Natural killer cell treated with Interleukin-12 subunit alpha and Interleukin-12 subunit beta and Interleukin-15 and Interleukin-18, amount 100 ng/mL, for 72 hours (primary cell): ENCODE measurements around the gene SGO2. TPM values are rescaled to one million over a fixed set of nuclear protein-coding genes. Genes with fewer than 3 reads are reported as not detected.
"Not testable (repeated sequence)": the region's sequence is repeated elsewhere in the genome, so short reads cannot be mapped to it uniquely, and the experiment has no call there.

ENCODE experiments used
- ATAC-seq, 2 donors: fragments of 150-1000 bp; cut with Tn5 transposase in 1 of 2; sonication (Bioruptor Pico), chemical (Tn5 transposase) in 1 of 2; 2 replicates each; pipeline ENCODE4 v1.10.0; 2021
- DNase-seq: peaks from one replicate; pipeline ENCODE4 v3.0.0; 2022; ENCODE audit warnings: low spot score
- H3K27ac Mint-ChIP-seq, 2 donors: 1 replicate in 1 of 2; 2 replicates in 1 of 2; pipeline ENCODE4 v1.8.0; 2022; ENCODE audit warnings: mixed read lengths in 2 of 2, mild to moderate bottlenecking in 1 of 2, moderate library complexity in 1 of 2
- H3K27me3 Mint-ChIP-seq, 2 donors: 1 replicate in 1 of 2; 2 replicates in 1 of 2; pipeline ENCODE4 v1.8.0; 2022; ENCODE audit warnings: mixed read lengths in 2 of 2
- H3K36me3 Mint-ChIP-seq: one replicate; pipeline ENCODE4 v1.8.0; 2022; ENCODE audit warnings: mixed read lengths
- H3K4me1 Mint-ChIP-seq, 2 donors: 1 replicate in 1 of 2; 2 replicates in 1 of 2; pipeline ENCODE4 v1.8.0; 2022; ENCODE audit warnings: low read depth in 2 of 2, mixed read lengths in 2 of 2, mild to moderate bottlenecking in 1 of 2
- H3K4me3 Mint-ChIP-seq: one replicate; pipeline ENCODE4 v1.8.0; 2022; ENCODE audit warnings: mixed read lengths
- H3K9me3 Mint-ChIP-seq: 2 replicates; pipeline ENCODE4 v1.8.0; 2022; ENCODE audit warnings: mixed read lengths
- total RNA-seq, 2 donors: library from RNA; stranded (reverse); gene quantifications; one replicate each; pipeline ENCODE4 v1.2.3, GENCODE V29; 2022

The SGO2 gene
- total RNA-seq, 2 donors from 2014 or later: 18.2 to 31.0 TPM

DNA sequence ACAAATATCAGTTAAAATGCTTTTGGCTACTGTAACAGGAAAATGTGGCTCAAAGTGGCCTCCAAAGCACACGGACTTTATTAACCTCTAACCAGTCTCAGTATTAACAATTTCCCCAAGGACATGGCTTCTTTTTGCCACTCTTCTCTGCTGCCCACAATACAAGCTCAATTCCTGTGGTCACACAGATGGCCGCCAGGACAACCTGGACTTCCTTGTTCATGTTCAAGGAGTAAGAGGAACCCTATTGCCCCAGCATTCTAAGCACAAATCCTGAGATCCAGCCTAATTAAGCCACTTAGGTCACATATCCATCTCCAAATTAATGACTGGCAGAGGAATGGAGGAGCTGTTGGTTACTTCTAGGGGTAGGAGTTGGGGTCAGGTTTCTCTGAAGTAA lies 98.0 kb downstream of the SGO2 start:
- H3K27ac Mint-ChIP-seq: no peak overlapping the region
- ATAC-seq (no peak), DNase-seq (no peak)
- H3K4me3 Mint-ChIP-seq: no peak overlapping the region
- no peaks in the 10 kb centered on the region for H3K36me3 Mint-ChIP-seq
- no peaks in the 10 kb centered on the region for H3K4me1 Mint-ChIP-seq
- H3K27me3 Mint-ChIP-seq: peaks cover 6 to 22% of the 10 kb centered on the region in 2 donors
- H3K9me3 Mint-ChIP-seq: no peaks in the 10 kb centered on the region

DNA sequence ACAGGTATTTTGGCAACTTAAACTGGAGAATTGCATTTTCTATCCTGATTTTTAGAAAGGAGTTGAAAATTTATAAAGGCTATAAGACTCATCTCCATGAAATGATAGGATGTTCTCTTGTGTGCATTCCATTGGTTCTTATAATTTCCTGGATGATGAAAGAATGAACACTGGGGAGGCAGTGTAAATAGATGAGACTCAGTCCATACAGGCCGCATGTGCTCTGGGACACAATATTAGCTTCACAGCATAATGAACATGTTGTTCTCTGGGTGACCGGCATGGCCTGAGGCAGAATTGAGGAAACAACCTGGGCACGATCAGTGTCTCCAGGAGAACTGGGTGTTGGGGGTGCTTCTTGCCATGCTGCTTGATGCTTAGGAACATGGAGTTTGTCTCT lies 98.7 kb downstream of the SGO2 start:
- Mint-ChIP-seq H3K4me1 (no peaks in the 10 kb centered on the region), H3K4me3 (no peak overlapping the region), H3K27ac (no peak overlapping the region), H3K9me3 (no peaks in the 10 kb centered on the region), H3K27me3 (peaks cover 6 to 23% of the 10 kb centered on the region in 2 donors), H3K36me3 (no peaks in the 10 kb centered on the region)
- no peak for ATAC-seq
- no peak for DNase-seq

DNA sequence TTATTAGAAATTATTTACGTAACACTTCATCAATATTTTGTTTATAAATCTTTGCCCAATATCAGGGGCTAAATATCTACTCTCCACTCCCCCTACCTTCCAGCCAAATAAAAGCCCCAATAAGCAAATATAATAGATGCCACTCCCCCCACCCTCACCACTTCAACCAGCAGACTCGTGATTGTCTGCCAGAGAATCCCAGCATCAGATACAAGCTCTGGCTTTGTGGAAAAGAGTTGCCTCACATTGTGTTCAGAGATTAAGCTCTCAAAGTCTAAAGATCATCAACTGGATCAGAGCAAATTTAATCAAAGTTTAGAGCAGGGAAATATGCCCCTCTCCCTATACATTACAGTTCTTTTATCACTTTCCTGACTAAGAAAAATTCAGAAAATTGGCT lies 99.3 kb downstream of the SGO2 start:
- peaks cover 8 to 23% of the 10 kb centered on the region in 2 donors for H3K27me3 Mint-ChIP-seq

DNA sequence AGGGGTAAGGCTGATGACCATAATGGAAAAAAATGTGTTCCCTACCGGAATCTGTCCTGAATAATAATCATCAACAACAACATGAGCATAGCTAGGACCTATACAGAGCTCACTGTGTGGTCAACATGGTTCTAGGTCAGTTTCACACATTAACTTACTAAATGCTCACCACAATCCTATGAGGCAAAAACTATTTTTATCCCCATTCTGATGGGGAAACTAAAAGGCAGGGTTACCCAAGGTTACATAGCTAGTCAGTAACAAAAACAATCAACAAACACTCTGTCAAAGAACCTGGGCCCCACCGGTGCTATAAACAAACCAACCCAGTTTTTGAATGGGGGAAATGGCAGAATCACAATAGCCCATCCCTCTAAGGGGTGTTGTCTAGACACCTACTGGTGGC lies 100.0 kb downstream of the SGO2 start:
- H3K27me3 Mint-ChIP-seq: peaks cover 9 to 23% of the 10 kb centered on the region in 2 donors
- ATAC-seq: no peak
- no peaks in the 10 kb centered on the region for H3K36me3 Mint-ChIP-seq
- DNase-seq: no peak
- no peaks in the 10 kb centered on the region for H3K4me1 Mint-ChIP-seq
- H3K9me3 Mint-ChIP-seq: no peaks in the 10 kb centered on the region
- H3K27ac Mint-ChIP-seq: no peak overlapping the region
- no peak overlapping the region for H3K4me3 Mint-ChIP-seq

More for the DNA sequence above, 99.3 kb downstream of the SGO2 start:
- Mint-ChIP-seq H3K27ac (no peak overlapping the region), H3K36me3 (no peaks in the 10 kb centered on the region), H3K4me3 (no peak overlapping the region), H3K9me3 (no peaks in the 10 kb centered on the region), H3K4me1 (no peaks in the 10 kb centered on the region)
- no peak for DNase-seq
- no peak for ATAC-seq

DNA sequence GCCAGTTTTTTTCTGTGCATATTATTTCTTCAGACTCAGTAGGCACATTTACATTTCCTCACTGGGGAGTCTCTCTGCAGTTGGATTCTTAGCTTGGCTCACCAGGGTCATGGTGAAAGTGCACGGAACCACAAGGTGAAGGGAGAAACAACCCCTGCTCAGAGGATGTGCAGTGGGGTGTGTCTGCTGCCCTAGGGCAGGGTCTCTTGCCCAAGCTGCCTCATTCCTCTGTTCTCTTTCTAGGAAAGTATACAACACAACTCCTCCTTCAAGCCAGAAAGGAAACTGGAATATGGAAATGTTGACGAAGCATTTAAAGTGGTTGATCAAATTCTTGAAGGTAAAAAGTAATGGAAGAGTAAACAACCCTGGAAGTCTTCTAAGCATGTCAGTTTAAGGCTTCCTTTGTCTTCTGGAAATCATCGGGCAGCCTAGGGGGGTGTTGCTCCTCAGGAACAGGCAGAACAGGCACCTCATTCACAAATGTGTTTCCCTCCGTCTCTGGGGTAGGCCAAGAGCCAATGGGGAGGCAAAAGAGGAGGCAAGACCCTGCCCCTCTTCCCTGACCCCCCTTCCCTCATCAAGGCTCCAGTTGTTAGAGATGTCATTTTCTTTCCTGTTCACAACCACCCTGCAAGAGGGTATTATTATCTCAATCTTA lies 101.2 kb downstream of the SGO2 start:
- Mint-ChIP-seq H3K27ac (no peak overlapping the region), H3K36me3 (no peaks in the 10 kb centered on the region), H3K4me1 (no peaks in the 10 kb centered on the region), H3K4me3 (no peak overlapping the region), H3K9me3 (no peaks in the 10 kb centered on the region), H3K27me3 (peaks cover 9 to 23% of the 10 kb centered on the region in 2 donors)
- no peak for ATAC-seq
- no peak for DNase-seq

DNA sequence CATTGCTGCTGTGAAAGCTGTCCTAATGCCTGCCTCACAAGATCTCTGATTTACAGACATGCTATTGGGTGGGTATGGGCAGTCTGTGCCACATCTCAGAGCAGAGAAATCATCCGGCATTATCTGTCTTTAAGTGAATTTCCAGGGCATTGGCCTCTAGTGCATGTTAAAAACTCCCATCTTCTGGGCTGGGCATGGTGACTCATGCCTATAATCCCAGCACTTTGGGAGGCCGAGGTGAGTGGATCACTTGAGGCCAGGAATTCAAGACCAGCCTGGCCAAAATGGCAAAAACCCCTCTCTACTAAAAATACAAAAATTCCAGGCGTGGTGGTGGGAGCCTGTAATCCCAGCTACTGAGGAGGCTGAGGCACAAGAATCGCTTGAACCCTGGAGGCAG lies 102.5 kb downstream of the SGO2 start:
- ATAC-seq, H3K36me3 Mint-ChIP-seq, DNase-seq, H3K4me3 Mint-ChIP-seq, H3K9me3 Mint-ChIP-seq, H3K4me1 Mint-ChIP-seq, H3K27ac Mint-ChIP-seq: not testable (repeated sequence)
- H3K27me3 Mint-ChIP-seq: peaks cover 12 to 25% of the 10 kb centered on the region in 2 donors

DNA sequence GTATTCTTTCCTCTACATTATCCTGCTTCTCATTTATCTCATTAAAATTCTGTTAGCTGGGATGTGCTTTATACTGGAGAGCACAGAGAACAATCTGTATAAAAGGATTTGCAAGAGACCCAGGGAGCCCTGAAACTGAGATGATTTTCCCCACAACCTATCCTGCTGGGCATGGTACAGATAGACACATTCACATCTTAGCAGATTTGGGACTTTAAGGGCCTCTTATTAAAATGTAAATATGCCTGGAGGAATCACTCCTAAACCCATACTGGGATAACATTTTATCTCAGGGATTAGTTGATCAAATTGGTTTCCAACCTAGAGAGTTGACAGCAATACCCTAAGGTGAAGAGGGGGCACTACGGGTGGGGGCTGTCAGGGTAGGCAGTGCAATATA lies 105.3 kb downstream of the SGO2 start:
- H3K36me3 Mint-ChIP-seq: no peaks in the 10 kb centered on the region
- peaks cover 13 to 45% of the 10 kb centered on the region in 2 donors for H3K27me3 Mint-ChIP-seq
- H3K27ac Mint-ChIP-seq: no peak overlapping the region
- ATAC-seq (no peak), DNase-seq (no peak)
- no peaks in the 10 kb centered on the region for H3K9me3 Mint-ChIP-seq
- H3K4me1 Mint-ChIP-seq: peaks cover 9 to 11% of the 10 kb centered on the region in 2 donors
- H3K4me3 Mint-ChIP-seq: no peak overlapping the region

Other genes with a start within 250 kb of the SGO2 start
- 10 to 100 TPM; 19.6 to 44.4 TPM for gene SPATS2L, start 219.5 kb upstream of the SGO2 start, total RNA-seq
- gene KCTD18, start 16.1 kb upstream of the SGO2 start, total RNA-seq: 10 to 100 TPM in 1 of 2 donors, 1 to 10 TPM in 1; 9.2 to 12.4 TPM
- gene AOX1, start 59.8 kb downstream of the SGO2 start, total RNA-seq: under 1 TPM; 0.17 to 0.26 TPM